ENCODE results near the gene RNF212B. TPM values are rescaled to one million over a fixed set of nuclear protein-coding genes. Genes with fewer than 3 reads are reported as not detected.

RNF212B gene
- polyA plus RNA-seq, 1 donor, result 0.34 TPM

- H3K36me3 ChIP-seq (ENCODE audit: control insufficient read depth, insufficient read depth, low read length), result peaks cover 37% of the 10 kb centered on the region
- peak within 1 kb of the TSS; percentile 91 for H3K4me3 ChIP-seq (ENCODE audit: low read length)
- peak within 1 kb of the TSS; percentile 94 for H3K27ac ChIP-seq (ENCODE audit: low read length)
- 0% methylated on average over 1 of the region's 24 CpGs for WGBS (ENCODE audit: insufficient coverage, low lambda C conversion rate)
- H3K27me3 ChIP-seq (ENCODE audit: control insufficient read depth, insufficient read depth, low read length), result no peaks in the 10 kb centered on the region
- H3K4me1 ChIP-seq (ENCODE audit: control insufficient read depth, insufficient read depth, low read length), result peaks cover 25% of the 10 kb centered on the region
- H3K9me3 ChIP-seq (ENCODE audit: control insufficient read depth, low read depth, low read length), result no peaks in the 10 kb centered on the region
- peak; percentile 94 to 97 for DNase-seq
Observed at GRCh38 chr14:23306412-23307145, 68.8 kb downstream of the RNF212B start, which contains the start of gene BCL2L2. TSS of gene BCL2L2 (plus strand) at chr14:23306833. CDS start at chr14:23307768, 935 bp downstream.

GRCh38 chr14:23307146-23307530 lies 69.4 kb downstream of the RNF212B start:
- Histone ChIP-seq H3K4me1 (ENCODE audit: control insufficient read depth, insufficient read depth, low read length) (peaks cover 25% of the 10 kb centered on the region), H3K27ac (ENCODE audit: low read length) (peak overlapping the region; percentile 94), H3K36me3 (ENCODE audit: control insufficient read depth, insufficient read depth, low read length) (peaks cover 40% of the 10 kb centered on the region)

GRCh38 chr14:23307687-23308644 lies 70.2 kb downstream of the RNF212B start:
- no peak for DNase-seq
- Histone ChIP-seq H3K27ac (ENCODE audit: low read length) (no peak overlapping the region), H3K36me3 (ENCODE audit: control insufficient read depth, insufficient read depth, low read length) (peaks cover 43% of the 10 kb centered on the region), H3K4me3 (ENCODE audit: low read length) (peak overlapping the region; percentile 91), H3K27me3 (ENCODE audit: control insufficient read depth, insufficient read depth, low read length) (no peaks in the 10 kb centered on the region), H3K4me1 (ENCODE audit: control insufficient read depth, insufficient read depth, low read length) (peaks cover 25% of the 10 kb centered on the region), H3K9me3 (ENCODE audit: control insufficient read depth, low read depth, low read length) (no peaks in the 10 kb centered on the region)
- WGBS (ENCODE audit: insufficient coverage, low lambda C conversion rate), result 100% methylated on average over 1 of the region's 22 CpGs

More at GRCh38 chr14:23307146-23307530, 69.4 kb downstream of the RNF212B start:
- no peak for DNase-seq
- no peaks in the 10 kb centered on the region for H3K9me3 ChIP-seq (ENCODE audit: control insufficient read depth, low read depth, low read length)
- no peaks in the 10 kb centered on the region for H3K27me3 ChIP-seq (ENCODE audit: control insufficient read depth, insufficient read depth, low read length)
- WGBS (ENCODE audit: insufficient coverage, low lambda C conversion rate), result no CpG with 5 or more reads among the region's 5 CpGs
- peak overlapping the region; percentile 91 for H3K4me3 ChIP-seq (ENCODE audit: low read length)

GRCh38 chr14:23308721-23309445 lies 71.1 kb downstream of the RNF212B start:
- H3K27ac ChIP-seq (ENCODE audit: low read length), result no peak overlapping the region
- no peaks in the 10 kb centered on the region for H3K27me3 ChIP-seq (ENCODE audit: control insufficient read depth, insufficient read depth, low read length)
- WGBS (ENCODE audit: insufficient coverage, low lambda C conversion rate), result no CpG with 5 or more reads among the region's 17 CpGs
- H3K4me1 ChIP-seq (ENCODE audit: control insufficient read depth, insufficient read depth, low read length), result peaks cover 25% of the 10 kb centered on the region
- DNase-seq, result no peak
- no peak overlapping the region for H3K4me3 ChIP-seq (ENCODE audit: low read length)
- H3K36me3 ChIP-seq (ENCODE audit: control insufficient read depth, insufficient read depth, low read length), result peaks cover 43% of the 10 kb centered on the region
- no peaks in the 10 kb centered on the region for H3K9me3 ChIP-seq (ENCODE audit: control insufficient read depth, low read depth, low read length)

GRCh38 chr14:23310546-23310945 lies 72.8 kb downstream of the RNF212B start:
- H3K4me1 ChIP-seq (ENCODE audit: control insufficient read depth, insufficient read depth, low read length), result peaks cover 24% of the 10 kb centered on the region
- WGBS (ENCODE audit: insufficient coverage, low lambda C conversion rate), result no CpG with 5 or more reads among the region's 1 CpG
- H3K36me3 ChIP-seq (ENCODE audit: control insufficient read depth, insufficient read depth, low read length), result peaks cover 43% of the 10 kb centered on the region

GRCh38 chr14:23316300-23316699 lies 78.6 kb downstream of the RNF212B start:
- no peak overlapping the region for H3K4me3 ChIP-seq (ENCODE audit: low read length)
- peaks cover 10% of the 10 kb centered on the region for H3K36me3 ChIP-seq (ENCODE audit: control insufficient read depth, insufficient read depth, low read length)
- 83% methylated on average over 1 of the region's 5 CpGs for WGBS (ENCODE audit: insufficient coverage, low lambda C conversion rate)
- no peaks in the 10 kb centered on the region for H3K9me3 ChIP-seq (ENCODE audit: control insufficient read depth, low read depth, low read length)
- no peak overlapping the region for H3K27ac ChIP-seq (ENCODE audit: low read length)
- no peak for DNase-seq
- H3K4me1 ChIP-seq (ENCODE audit: control insufficient read depth, insufficient read depth, low read length), result no peaks in the 10 kb centered on the region
- no peaks in the 10 kb centered on the region for H3K27me3 ChIP-seq (ENCODE audit: control insufficient read depth, insufficient read depth, low read length)

More at GRCh38 chr14:23310546-23310945, 72.8 kb downstream of the RNF212B start:
- no peak for DNase-seq
- no peaks in the 10 kb centered on the region for H3K27me3 ChIP-seq (ENCODE audit: control insufficient read depth, insufficient read depth, low read length)
- H3K27ac ChIP-seq (ENCODE audit: low read length), result no peak overlapping the region
- H3K4me3 ChIP-seq (ENCODE audit: low read length), result no peak overlapping the region
- H3K9me3 ChIP-seq (ENCODE audit: control insufficient read depth, low read depth, low read length), result no peaks in the 10 kb centered on the region

GRCh38 chr14:23319746-23320583 lies 82.2 kb downstream of the RNF212B start:
- Histone ChIP-seq H3K4me3 (ENCODE audit: low read length) (no peak overlapping the region), H3K9me3 (ENCODE audit: control insufficient read depth, low read depth, low read length) (no peaks in the 10 kb centered on the region), H3K27me3 (ENCODE audit: control insufficient read depth, insufficient read depth, low read length) (no peaks in the 10 kb centered on the region), H3K4me1 (ENCODE audit: control insufficient read depth, insufficient read depth, low read length) (peaks cover 7% of the 10 kb centered on the region), H3K36me3 (ENCODE audit: control insufficient read depth, insufficient read depth, low read length) (peaks cover 27% of the 10 kb centered on the region), H3K27ac (ENCODE audit: low read length) (peak overlapping the region; percentile 92)
- no peak for DNase-seq
- no CpG with 5 or more reads among the region's 17 CpGs for WGBS (ENCODE audit: insufficient coverage, low lambda C conversion rate)

GRCh38 chr14:23320584-23321571 lies 83.1 kb downstream of the RNF212B start, which contains the start of gene PABPN1:
TSS of gene PABPN1 (plus strand) at chr14:23321457. CDS start at chr14:23321470, 13 bp downstream.
- DNase-seq, result peak; percentile 100
- Histone ChIP-seq H3K27ac (ENCODE audit: low read length) (peak within 1 kb of the TSS; percentile 93), H3K9me3 (ENCODE audit: control insufficient read depth, low read depth, low read length) (no peaks in the 10 kb centered on the region), H3K27me3 (ENCODE audit: control insufficient read depth, insufficient read depth, low read length) (no peaks in the 10 kb centered on the region), H3K36me3 (ENCODE audit: control insufficient read depth, insufficient read depth, low read length) (peaks cover 35% of the 10 kb centered on the region), H3K4me3 (ENCODE audit: low read length) (peak within 1 kb of the TSS; percentile 87), H3K4me1 (ENCODE audit: control insufficient read depth, insufficient read depth, low read length) (peaks cover 7% of the 10 kb centered on the region)
- WGBS (ENCODE audit: insufficient coverage, low lambda C conversion rate), result 40% methylated on average over 1 of the region's 63 CpGs

Data from large intestine (tissue), 3 donors.